ENCODE measurements around the gene LDLRAD3.

Gene LDLRAD3

GRCh38 chr11:36079878-36080675, 136.2 kb downstream of the LDLRAD3 start:
- no peak for DNase-seq

- DNase-seq = no peak
Measured at GRCh38 chr11:36081274-36081945, 137.5 kb downstream of the LDLRAD3 start.

DNA sequence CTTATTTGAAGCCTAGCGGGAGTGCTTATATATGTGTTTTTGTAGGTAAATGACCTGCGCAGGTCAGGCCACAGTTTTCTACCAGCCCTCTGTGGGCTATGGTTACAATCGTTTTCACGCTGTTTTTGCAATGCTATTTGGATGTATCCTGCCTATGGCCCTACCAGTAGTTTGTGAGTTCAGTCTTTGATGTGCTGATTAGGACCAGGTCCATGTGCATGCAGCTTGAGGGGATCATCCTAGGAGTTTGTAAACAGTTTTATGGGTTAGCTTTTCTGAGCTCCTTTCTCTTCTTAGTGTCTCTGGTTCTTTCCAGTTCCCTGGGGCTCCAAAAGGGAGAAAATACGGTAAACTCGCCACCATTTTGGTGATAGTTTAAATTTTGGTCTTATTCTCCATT, 142.5 kb downstream of the LDLRAD3 start:
- DNase-seq = no peak

- DNase-seq = no peak
Measured at GRCh38 chr11:36088266-36088972, 144.6 kb downstream of the LDLRAD3 start.

DNA sequence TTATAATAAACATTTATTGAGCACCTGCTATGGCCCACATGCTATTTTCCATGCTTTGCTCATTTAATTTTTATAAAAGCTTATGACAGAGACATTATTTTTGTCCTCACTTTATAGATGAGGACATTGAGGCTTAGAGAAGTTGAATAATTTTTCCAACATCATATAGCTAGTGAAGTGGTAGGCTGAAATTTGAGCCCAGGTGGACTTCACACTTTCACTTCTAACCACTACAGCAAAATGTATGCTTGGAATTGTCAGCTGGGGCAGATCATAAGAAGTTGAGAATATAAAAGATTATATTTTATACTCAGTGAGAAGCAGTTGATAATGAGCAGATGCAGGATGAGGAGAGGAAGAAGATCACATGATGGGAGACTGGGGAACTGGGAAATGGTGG, 146.1 kb downstream of the LDLRAD3 start:
- no peak for DNase-seq

GRCh38 chr11:36090356-36091109, 146.7 kb downstream of the LDLRAD3 start:
- no peak for DNase-seq

DNA sequence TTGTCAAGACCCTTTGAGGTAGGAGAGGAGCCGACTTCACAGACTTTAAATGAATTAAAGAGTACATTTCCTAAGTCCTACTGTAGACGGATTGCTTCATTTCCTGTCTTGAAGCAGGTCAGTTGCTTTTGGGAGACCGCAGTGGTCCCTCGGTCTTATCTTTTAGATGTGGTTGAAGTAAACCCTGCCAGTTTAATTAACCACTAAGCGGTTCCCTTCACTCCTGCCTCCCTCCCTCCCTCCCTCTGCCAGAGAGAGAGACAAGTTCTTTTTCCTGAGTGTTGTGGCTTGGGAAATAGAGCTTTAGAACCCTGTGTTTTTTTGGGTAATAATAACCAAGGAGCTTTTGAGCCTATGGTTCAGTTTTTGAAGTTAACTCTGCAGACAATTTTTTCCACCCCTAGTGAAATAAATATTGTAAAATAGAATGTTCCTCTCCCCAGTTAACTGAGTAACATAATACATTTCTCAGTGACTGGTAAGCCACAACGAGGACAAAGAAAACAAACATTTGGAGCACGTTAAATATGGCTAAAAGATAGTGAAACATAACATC, 147.5 kb downstream of the LDLRAD3 start:
- no peak for DNase-seq

GRCh38 chr11:36092314-36093030, 148.6 kb downstream of the LDLRAD3 start:
- no peak for DNase-seq

GRCh38 chr11:36093548-36093947, 149.7 kb downstream of the LDLRAD3 start:
- no peak for DNase-seq

GRCh38 chr11:36094164-36094563, 150.3 kb downstream of the LDLRAD3 start:
- DNase-seq = no peak

- DNase-seq = no peak
Measured at GRCh38 chr11:36095716-36096115, 151.9 kb downstream of the LDLRAD3 start.

DNA sequence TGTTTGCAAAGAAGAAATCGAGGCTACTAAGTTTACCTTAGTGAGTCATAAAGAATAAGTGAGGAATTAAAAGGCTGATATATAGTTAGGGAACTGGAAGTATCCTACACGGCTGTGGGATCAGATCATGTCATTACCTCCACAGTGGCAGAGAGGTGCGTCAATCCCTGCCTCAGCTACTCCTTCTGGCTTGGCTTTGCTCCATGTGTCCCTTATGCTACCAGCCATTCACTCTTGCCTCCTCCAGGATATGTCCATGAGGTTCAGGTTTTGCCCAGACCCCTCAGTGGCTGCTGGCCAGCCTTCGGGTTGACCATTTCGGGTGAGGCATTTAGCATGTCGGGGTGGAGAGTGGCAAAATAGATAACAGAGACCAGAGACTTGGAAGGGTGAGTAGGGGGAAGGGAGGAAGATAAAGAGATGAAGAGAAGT, 153.4 kb downstream of the LDLRAD3 start:
- DNase-seq = no peak

DNA sequence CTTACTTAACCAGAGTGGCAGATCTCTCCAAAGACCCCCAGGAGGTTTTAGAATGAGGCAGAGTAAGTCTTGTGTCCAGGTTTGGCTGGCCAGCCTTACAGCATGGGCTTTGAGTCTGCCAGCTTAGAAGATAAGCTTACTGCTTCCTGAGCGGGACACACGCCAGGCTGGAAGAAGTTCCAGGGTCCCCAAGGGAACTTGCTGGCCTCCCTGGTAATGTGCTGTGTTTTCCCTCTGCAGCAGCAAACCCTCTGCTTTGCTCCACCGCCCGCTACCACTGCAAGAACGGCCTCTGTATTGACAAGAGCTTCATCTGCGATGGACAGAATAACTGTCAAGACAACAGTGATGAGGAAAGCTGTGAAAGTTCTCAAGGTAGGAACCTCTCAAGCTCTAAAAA, 154.2 kb downstream of the LDLRAD3 start:
- no peak for DNase-seq

GRCh38 chr11:36098853-36099375, 155.1 kb downstream of the LDLRAD3 start:
- no peak for DNase-seq

DNA sequence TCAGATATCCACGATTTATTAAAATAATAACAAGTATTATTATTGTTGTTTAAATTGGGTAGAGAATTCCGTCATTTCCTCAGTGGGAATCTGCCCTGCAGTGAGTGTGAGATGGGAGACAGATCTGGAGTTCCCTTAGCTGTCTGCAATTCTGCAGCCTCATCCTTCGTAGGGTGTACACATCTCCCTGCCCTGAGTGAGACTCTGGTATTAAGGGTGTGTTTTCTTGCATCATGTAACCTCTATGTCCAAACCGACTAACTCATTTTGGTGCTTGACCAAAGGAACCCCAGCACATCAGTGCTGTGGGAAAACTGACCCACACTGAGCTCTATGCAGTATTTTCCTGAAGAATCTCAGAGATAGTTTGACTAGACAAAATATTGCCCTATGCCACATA, 157.6 kb downstream of the LDLRAD3 start:
- DNase-seq = no peak

DNA sequence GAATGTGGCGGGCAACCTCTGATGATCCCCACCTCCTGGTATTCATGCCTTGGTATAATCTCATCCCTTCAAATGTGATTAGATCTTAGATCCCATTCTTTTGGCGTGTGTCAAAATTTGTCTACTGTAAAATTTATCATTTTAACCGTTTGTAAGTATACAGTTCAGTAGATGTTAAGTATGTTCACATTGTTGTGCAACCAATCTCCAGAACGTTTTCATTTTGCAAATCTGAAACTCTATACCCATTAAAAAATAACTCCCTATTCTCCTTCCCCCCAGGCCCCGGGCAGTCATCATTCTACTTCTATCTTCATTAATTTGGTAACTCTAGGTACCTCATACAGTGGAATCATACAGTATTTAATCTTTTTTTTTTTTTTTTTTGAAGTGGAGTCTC, 159.0 kb downstream of the LDLRAD3 start:
- no peak for DNase-seq

GRCh38 chr11:36103933-36104530, 160.2 kb downstream of the LDLRAD3 start:
- DNase-seq = no peak

GRCh38 chr11:36104660-36104992, 160.8 kb downstream of the LDLRAD3 start:
- no peak for DNase-seq

- no peak for DNase-seq
Measured at GRCh38 chr11:36105743-36106581, 162.1 kb downstream of the LDLRAD3 start.

DNA sequence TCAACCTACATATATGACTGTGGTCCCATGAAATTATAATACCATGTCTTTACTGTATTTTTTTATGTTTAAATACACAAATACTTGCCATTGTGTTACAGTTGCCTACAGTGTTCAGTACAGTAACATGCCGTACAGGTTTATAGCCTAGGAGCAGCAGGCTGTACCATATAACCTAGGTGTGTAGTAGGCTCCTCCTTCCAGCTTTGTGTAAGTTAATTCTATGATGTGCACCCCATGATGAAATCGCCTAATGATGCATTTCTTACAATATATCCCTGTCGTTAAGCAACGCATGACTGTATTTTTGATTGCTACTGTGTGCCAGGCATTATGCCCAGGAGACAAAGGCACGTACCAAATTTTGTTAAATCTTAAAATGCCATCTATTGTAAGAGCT, 163.7 kb downstream of the LDLRAD3 start:
- DNase-seq = no peak

All from DMS153 (cell line).